Muscle of leg (tissue), 11 donors: ENCODE results near the gene SMG7. TPM values are rescaled to one million over a fixed set of nuclear protein-coding genes. Genes with fewer than 3 reads are reported as not detected.

Experiments used
- DNase-seq: peaks from one replicate; pipeline ENCODE4 v3.0.0; 2013
- H3K27ac ChIP-seq: one replicate; pipeline ENCODE4 v1.5.1; 2013; ENCODE audit warnings: mild to moderate bottlenecking, low read length, control low read depth
- H3K27me3 ChIP-seq: one replicate; pipeline ENCODE4 v1.6.1; 2013; ENCODE audit warnings: low read length; ENCODE audit not compliant: control insufficient read depth, insufficient read depth
- H3K36me3 ChIP-seq: one replicate; pipeline ENCODE4 v1.6.1; 2013; ENCODE audit warnings: low read length; ENCODE audit not compliant: control insufficient read depth, insufficient read depth
- H3K4me1 ChIP-seq: one replicate; pipeline ENCODE4 v1.6.1; 2013; ENCODE audit warnings: low read length; ENCODE audit not compliant: control insufficient read depth, insufficient read depth
- H3K4me3 ChIP-seq: one replicate; pipeline ENCODE4 v1.5.1; 2013; ENCODE audit warnings: low read length, control low read depth
- H3K9me3 ChIP-seq: replicated peaks from 2 replicates; pipeline ENCODE4 v1.6.1; 2013; ENCODE audit warnings: low read depth, low read length; ENCODE audit not compliant: control insufficient read depth
- WGBS: methylation state at CpG from one replicate; pipeline ENCODE4 v1.1.5; 2013; ENCODE audit warnings: missing lambda C conversion rate; ENCODE audit not compliant: insufficient coverage; 5-methylcytosine and 5-hydroxymethylcytosine counted together
- polyA plus RNA-seq, 8 donors: library from polyadenylated mRNA; unstranded; fragments of 120-200 nt; gene quantifications; one replicate each; pipeline versions ENCODE4 v1.2.1 to v1.2.3, GENCODE V29; 2013; ENCODE audit warnings: inconsistent platforms in 1 of 8, low replicate concordance in 1 of 8; ENCODE audit not compliant: insufficient read length in 8 of 8, insufficient read depth in 1 of 8
- total RNA-seq: library from RNA; stranded (reverse); fragments of 120-200 nt; gene quantifications from one replicate; pipeline ENCODE4 v1.2.4, GENCODE V29; 2013

Gene SMG7
- total and polyA plus RNA-seq, 9 donors: 14.7 to 37.6 (median 31.3) TPM

GRCh38 chr1:183552891-183553290 is 80.6 kb downstream of the SMG7 start:
- no peak overlapping the region for H3K27ac ChIP-seq
- no peak overlapping the region for H3K4me3 ChIP-seq
- H3K9me3 ChIP-seq: no peaks in the 10 kb centered on the region
- peaks cover 48% of the 10 kb centered on the region for H3K36me3 ChIP-seq
- WGBS: 77% methylated on average over 6 of the region's 6 CpGs
- no peaks in the 10 kb centered on the region for H3K4me1 ChIP-seq
- H3K27me3 ChIP-seq: no peaks in the 10 kb centered on the region
- no peak for DNase-seq

- no peak overlapping the region for H3K4me3 ChIP-seq
- 64% methylated on average over 2 of the region's 5 CpGs for WGBS
These were observed 81.0 kb downstream of the SMG7 start for GRCh38 chr1:183553331-183553730.

GRCh38 chr1:183553764-183554163 is 81.5 kb downstream of the SMG7 start:
- WGBS: no CpG with 5 or more reads among the region's 3 CpGs
- no peaks in the 10 kb centered on the region for H3K27me3 ChIP-seq
- no peak for DNase-seq
- H3K9me3 ChIP-seq: no peaks in the 10 kb centered on the region
- peaks cover 43% of the 10 kb centered on the region for H3K36me3 ChIP-seq
- H3K4me1 ChIP-seq: no peaks in the 10 kb centered on the region
- H3K27ac ChIP-seq: no peak overlapping the region
- H3K4me3 ChIP-seq: no peak overlapping the region

More at GRCh38 chr1:183553331-183553730, 81.0 kb downstream of the SMG7 start:
- H3K36me3 ChIP-seq: peaks cover 44% of the 10 kb centered on the region
- no peak for DNase-seq
- no peaks in the 10 kb centered on the region for H3K4me1 ChIP-seq
- no peaks in the 10 kb centered on the region for H3K27me3 ChIP-seq
- H3K9me3 ChIP-seq: no peaks in the 10 kb centered on the region
- no peak overlapping the region for H3K27ac ChIP-seq

- DNase-seq: no peak
- no peaks in the 10 kb centered on the region for H3K4me1 ChIP-seq
- peaks cover 39% of the 10 kb centered on the region for H3K36me3 ChIP-seq
- H3K27ac ChIP-seq: no peak overlapping the region
- WGBS: no CpG with 5 or more reads among the region's 3 CpGs
- H3K9me3 ChIP-seq: no peaks in the 10 kb centered on the region
- no peak overlapping the region for H3K4me3 ChIP-seq
- no peaks in the 10 kb centered on the region for H3K27me3 ChIP-seq
These were observed 82.3 kb downstream of the SMG7 start for GRCh38 chr1:183554577-183554976.

- H3K36me3 ChIP-seq: peaks cover 10% of the 10 kb centered on the region
- no peaks in the 10 kb centered on the region for H3K4me1 ChIP-seq
- H3K4me3 ChIP-seq: no peak overlapping the region
- H3K27ac ChIP-seq: no peak overlapping the region
- no peak for DNase-seq
- no peaks in the 10 kb centered on the region for H3K9me3 ChIP-seq
- H3K27me3 ChIP-seq: no peaks in the 10 kb centered on the region
These were observed 86.8 kb downstream of the SMG7 start for GRCh38 chr1:183559061-183559460.

GRCh38 chr1:183562701-183563100 is 90.4 kb downstream of the SMG7 start:
- no peak for DNase-seq
- WGBS: 100% methylated on average over 1 of the region's 2 CpGs

GRCh38 chr1:183565261-183565660 is 93.0 kb downstream of the SMG7 start:
- no peak for DNase-seq
- Histone ChIP-seq H3K9me3 (no peaks in the 10 kb centered on the region), H3K4me3 (no peak overlapping the region), H3K36me3 (no peaks in the 10 kb centered on the region), H3K27me3 (no peaks in the 10 kb centered on the region), H3K27ac (no peak overlapping the region), H3K4me1 (peaks cover 9% of the 10 kb centered on the region)
- 76% methylated on average over 3 of the region's 4 CpGs for WGBS

More at GRCh38 chr1:183562701-183563100, 90.4 kb downstream of the SMG7 start:
- H3K4me1 ChIP-seq: peaks cover 7% of the 10 kb centered on the region
- no peaks in the 10 kb centered on the region for H3K27me3 ChIP-seq
- H3K27ac ChIP-seq: no peak overlapping the region
- H3K9me3 ChIP-seq: no peaks in the 10 kb centered on the region
- H3K36me3 ChIP-seq: no peaks in the 10 kb centered on the region
- no peak overlapping the region for H3K4me3 ChIP-seq

- no peak for DNase-seq
- H3K27ac ChIP-seq: no peak overlapping the region
- peaks cover 9% of the 10 kb centered on the region for H3K4me1 ChIP-seq
- H3K27me3 ChIP-seq: no peaks in the 10 kb centered on the region
- WGBS: 100% methylated on average over 1 of the region's 2 CpGs
- no peaks in the 10 kb centered on the region for H3K9me3 ChIP-seq
- H3K36me3 ChIP-seq: no peaks in the 10 kb centered on the region
- H3K4me3 ChIP-seq: no peak overlapping the region
These were observed 93.7 kb downstream of the SMG7 start for GRCh38 chr1:183566026-183566425.

- peak; percentile 41 for DNase-seq
- 65% methylated on average over 5 of the region's 5 CpGs for WGBS
These were observed 95.3 kb downstream of the SMG7 start for GRCh38 chr1:183567584-183567983.

GRCh38 chr1:183568176-183569021 is 96.1 kb downstream of the SMG7 start:
- Histone ChIP-seq H3K36me3 (no peaks in the 10 kb centered on the region), H3K9me3 (no peaks in the 10 kb centered on the region), H3K27ac (peak overlapping the region; percentile 62), H3K4me3 (no peak overlapping the region), H3K4me1 (peaks cover 9% of the 10 kb centered on the region), H3K27me3 (no peaks in the 10 kb centered on the region)
- DNase-seq: peak; percentile 81
- 53% methylated on average over 7 of the region's 12 CpGs for WGBS

More at GRCh38 chr1:183567584-183567983, 95.3 kb downstream of the SMG7 start:
- Histone ChIP-seq H3K9me3 (no peaks in the 10 kb centered on the region), H3K36me3 (no peaks in the 10 kb centered on the region), H3K27me3 (no peaks in the 10 kb centered on the region), H3K4me1 (peaks cover 9% of the 10 kb centered on the region), H3K27ac (no peak overlapping the region), H3K4me3 (no peak overlapping the region)
